ENCODE results near the gene ARMS2.

ARMS2 gene

GRCh38 chr10:122466951-122467381 lies 12.5 kb downstream of the ARMS2 start:
- TF ChIP-seq CTCF (IDR thresholded peaks at IDR 0.05; ENCODE audit: extremely low read depth, missing control alignments) = no peak
- no peak for DNase-seq (ENCODE audit: low spot score)

GRCh38 chr10:122467701-122468100 lies 13.2 kb downstream of the ARMS2 start:
- no peak for DNase-seq (ENCODE audit: low spot score)
- no peak for TF ChIP-seq CTCF (IDR thresholded peaks at IDR 0.05; ENCODE audit: extremely low read depth, missing control alignments)

GRCh38 chr10:122468307-122468925 lies 14.0 kb downstream of the ARMS2 start:
- DNase-seq (ENCODE audit: low spot score) = no peak
- TF ChIP-seq CTCF (IDR thresholded peaks at IDR 0.05; ENCODE audit: extremely low read depth, missing control alignments) = no peak

GRCh38 chr10:122468926-122469781 lies 14.7 kb downstream of the ARMS2 start:
- TF ChIP-seq CTCF (IDR thresholded peaks at IDR 0.05; ENCODE audit: extremely low read depth, missing control alignments) = no peak
- DNase-seq (ENCODE audit: low spot score) = no peak

GRCh38 chr10:122469848-122470247 lies 15.4 kb downstream of the ARMS2 start:
- TF ChIP-seq CTCF (IDR thresholded peaks at IDR 0.05; ENCODE audit: extremely low read depth, missing control alignments) = no peak
- DNase-seq (ENCODE audit: low spot score) = no peak

GRCh38 chr10:122471531-122472177 lies 17.2 kb downstream of the ARMS2 start:
- TF ChIP-seq CTCF (IDR thresholded peaks at IDR 0.05; ENCODE audit: extremely low read depth, missing control alignments) = no peak
- no peak for DNase-seq (ENCODE audit: low spot score)

GRCh38 chr10:122473116-122473515 lies 18.7 kb downstream of the ARMS2 start:
- no peak for DNase-seq (ENCODE audit: low spot score)
- no peak for TF ChIP-seq CTCF (IDR thresholded peaks at IDR 0.05; ENCODE audit: extremely low read depth, missing control alignments)

Measured in GM20000 (cell line).